Activated effector memory CD4-positive, alpha-beta T cell treated with Interleukin-2 at 50 U/mL for 16 hours (primary cell): ENCODE results near the gene HNRNPDL.
A peak's percentile ranks its signal among the peaks of the same experiment; 100 is the strongest.

ENCODE experiments used
- DNase-seq: peaks from one replicate; pipeline ENCODE4 v3.0.0-alpha.2; 2020

The HNRNPDL gene

DNA sequence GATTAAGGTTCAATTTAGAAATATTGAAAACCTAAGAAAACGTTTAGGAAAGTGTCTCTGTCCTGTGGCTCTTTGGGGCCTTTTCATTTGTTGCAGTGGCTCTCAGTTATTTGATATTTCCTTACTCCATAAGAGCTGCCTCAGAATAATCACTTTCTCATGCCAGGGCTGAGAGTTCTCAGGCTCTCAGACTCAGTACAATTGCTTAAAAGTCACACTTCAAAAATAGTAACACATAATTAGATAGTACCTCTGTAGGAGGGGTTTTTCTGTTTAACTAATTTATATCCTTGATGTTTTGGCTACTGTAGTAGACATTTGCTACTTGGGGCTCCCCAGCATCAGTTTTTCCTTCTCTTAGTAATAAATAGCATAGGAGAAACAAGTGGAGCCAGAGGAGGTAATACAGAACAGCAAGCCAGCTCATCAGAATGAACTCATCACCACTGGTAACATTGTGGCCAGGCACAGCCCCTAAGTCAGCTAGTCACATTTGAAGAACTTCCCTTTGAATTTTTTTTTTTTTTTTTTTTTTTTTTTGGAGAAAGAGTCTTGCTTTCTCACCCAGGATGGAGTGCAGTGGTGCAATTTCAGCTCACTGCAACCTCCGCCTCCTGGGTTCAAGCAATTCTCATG, 48.5 kb downstream of the HNRNPDL start:
- DNase-seq = no peak

DNA sequence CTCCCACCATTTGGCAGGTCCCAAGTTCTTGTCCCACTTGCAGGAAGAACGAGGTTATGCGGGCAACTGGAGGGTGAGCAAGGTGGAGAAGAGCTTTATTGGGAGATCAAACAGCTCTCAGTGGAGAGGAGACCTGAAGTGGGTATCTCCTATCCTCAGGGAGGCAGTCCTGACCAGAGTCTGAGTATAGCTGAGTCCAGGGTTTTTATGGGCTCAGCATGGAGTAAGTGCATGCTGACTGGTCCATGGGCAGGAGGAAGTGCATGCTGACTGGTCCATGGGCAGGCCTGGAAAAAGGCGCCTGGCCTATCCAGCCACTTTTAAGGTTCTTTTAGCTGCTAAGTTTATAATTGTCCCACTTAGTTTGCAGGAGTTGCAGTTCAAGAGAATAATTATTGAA, 49.0 kb downstream of the HNRNPDL start:
- DNase-seq = no peak

DNA sequence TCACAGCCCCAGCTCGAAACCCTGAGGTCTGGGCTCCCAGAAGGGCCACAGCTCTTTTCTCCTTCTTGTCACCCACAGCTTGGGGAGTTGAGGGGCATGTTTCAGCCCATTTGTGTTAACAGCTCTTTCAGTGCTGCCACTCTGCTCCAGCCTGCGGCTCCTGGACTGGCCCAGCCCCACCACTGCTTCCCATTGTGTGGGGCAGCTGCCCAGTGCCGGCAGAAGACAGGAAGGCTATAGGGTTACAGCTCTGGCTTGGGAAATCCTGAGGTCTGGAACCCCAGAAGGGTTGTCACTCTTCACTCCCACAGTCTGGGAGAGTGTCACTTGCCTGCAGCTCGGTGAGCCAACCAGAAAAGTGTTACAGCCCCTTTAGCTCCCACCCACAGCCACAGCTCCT, 49.4 kb downstream of the HNRNPDL start:
- no peak for DNase-seq

DNA sequence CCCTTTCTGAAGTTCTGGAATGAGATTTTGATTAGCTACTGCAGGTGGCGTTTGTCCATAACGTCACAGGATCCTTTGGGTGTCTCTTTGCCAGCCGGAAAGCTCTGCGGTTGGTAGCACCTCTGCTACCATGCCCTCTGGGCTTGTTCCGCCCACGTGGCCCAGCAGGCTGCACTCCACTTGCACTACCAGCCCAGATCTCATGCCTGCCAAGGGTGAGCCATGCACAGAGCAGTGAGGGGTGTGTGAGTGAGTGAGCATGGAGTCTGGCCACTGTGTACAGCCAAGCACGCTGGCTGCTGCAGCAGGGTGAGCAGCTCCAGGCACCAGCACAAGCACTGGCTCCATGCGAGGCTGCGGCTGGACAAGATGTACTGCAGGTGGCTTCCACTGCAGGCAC, 49.9 kb downstream of the HNRNPDL start:
- DNase-seq = no peak

DNA sequence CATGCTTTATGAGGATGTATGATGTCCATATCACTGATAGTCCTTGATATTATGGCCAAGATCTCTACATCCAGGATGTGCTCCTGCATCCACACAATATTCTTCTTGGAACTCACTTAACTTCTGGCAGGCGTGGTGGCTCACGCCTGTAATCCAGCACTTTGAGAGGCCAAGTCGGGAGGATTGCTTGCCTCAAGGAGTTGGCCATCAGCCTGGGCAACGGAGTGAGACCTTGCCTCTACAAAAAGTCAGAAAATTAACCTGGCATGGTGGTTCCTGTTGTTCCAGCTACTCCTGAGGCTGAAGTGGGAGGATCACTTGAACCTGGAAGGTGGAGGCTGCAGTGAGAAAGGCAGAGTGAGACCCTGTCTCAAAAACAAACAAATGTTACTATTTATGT, 54.2 kb downstream of the HNRNPDL start:
- DNase-seq = no peak

DNA sequence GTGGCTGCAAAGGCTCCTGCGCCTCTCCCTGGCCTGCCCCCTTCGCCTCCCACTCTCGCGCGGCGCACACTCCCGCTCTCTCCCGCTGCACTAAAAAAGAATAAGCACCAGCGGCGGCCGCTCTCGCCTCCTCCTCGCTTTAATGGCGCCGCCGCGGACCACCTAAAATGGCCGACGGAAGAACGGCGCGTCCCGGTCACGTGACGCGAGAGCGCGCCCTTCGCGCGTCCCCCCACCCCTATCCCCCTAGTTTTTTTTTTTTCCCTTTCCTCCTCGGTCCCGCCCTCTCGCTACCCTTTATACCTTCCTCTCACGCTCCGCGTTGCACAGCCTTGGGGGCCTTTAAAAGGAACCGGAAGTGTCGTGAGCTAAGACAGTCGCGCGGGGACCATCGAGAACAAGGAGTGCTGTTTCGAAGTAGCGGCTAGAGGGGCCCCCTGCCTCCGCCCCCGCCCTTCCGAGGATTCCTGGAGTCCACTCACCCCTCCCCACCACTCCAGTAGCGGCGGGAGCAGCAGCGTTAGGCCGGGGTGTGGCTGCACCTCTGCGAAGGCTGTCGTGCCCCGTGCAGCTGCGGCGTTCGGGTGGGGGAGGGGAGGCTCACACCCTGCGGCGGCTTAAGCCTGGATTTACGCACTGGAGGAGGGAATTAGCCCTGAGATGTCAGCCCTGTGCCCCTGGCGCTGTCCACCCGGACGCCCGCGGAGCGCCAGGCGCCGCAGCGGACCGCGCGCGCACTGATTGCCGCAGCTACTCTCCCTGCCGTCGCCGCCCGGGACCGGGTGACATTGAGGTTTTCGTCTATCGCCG, 56.2 kb downstream of the HNRNPDL start, which contains the start of gene HNRNPD:
TSS of gene HNRNPD (minus strand) at position 176 of the 810 bp plus-strand sequence. CDS start 313 bp downstream, outside the sequence.
- DNase-seq = peak; percentile 85

DNA sequence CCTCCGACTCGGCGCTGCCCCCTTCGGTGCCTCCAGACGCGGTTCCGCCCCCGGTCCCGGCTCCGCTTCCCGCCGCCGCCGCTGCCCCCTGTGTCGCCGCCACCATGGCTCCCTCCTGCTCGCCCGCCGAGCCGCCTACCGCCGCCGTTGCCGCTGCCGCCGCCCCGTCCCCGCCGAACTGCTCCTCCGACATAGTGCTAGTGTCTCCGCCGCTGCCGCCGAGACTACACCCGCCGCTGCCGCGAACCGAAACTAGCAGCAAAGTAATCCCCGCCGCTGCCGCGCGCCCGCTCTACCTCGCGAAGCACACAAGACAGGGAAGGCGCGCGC, 56.8 kb downstream of the HNRNPDL start:
- DNase-seq = no peak
